HepG2 (cell line): ENCODE results near the gene PRKAG3. TPM values are rescaled to one million over a fixed set of nuclear protein-coding genes. Genes with fewer than 3 reads are reported as not detected.

Source experiments
- BHLHE40 ChIP-seq: IDR thresholded peaks from 2 replicates; pipeline ENCODE4 v1.6.1; 2011; ENCODE audit warnings: low read length, improper control_type of control experiment
- ELF1 ChIP-seq: sonication (generic); formaldehyde crosslinking; IDR thresholded peaks from 2 replicates; pipeline ENCODE4 v1.4.0; 2020; ENCODE audit warnings: missing genetic modification reagents
- FOXP1 ChIP-seq, 2 experiments: fragments of 450-650 bp in 1 of 2; IDR thresholded peaks; 2 replicates each; pipeline ENCODE4 v1.6.1; 2017 to 2018; ENCODE audit warnings: antibody characterized with exemption in 1 of 2
- GATAD2A ChIP-seq: IDR thresholded peaks from 2 replicates; pipeline ENCODE4 v1.6.1; 2016
- HOXA9 ChIP-seq: sonication (generic); formaldehyde crosslinking; IDR thresholded peaks from 2 replicates; pipeline ENCODE4 v1.8.1; 2022; ENCODE audit warnings: missing genetic modification reagents, mild to moderate bottlenecking, moderate library complexity, borderline replicate concordance
- JARID2 ChIP-seq: sonication (generic); formaldehyde crosslinking; IDR thresholded peaks from 2 replicates; pipeline ENCODE4 v1.8.1; 2023; ENCODE audit warnings: missing genetic modification reagents, inconsistent platforms; ENCODE audit not compliant: insufficient replicate concordance
- MAX ChIP-seq: IDR thresholded peaks from 2 replicates; pipeline ENCODE4 v1.6.1; 2012; ENCODE audit warnings: inconsistent platforms
- MTF2 ChIP-seq: sonication (generic); formaldehyde crosslinking; IDR thresholded peaks from 2 replicates; pipeline ENCODE4 v1.5.0; 2020; ENCODE audit warnings: missing genetic modification reagents, borderline replicate concordance
- POLR2AphosphoS5 ChIP-seq: IDR thresholded peaks from 2 replicates; pipeline ENCODE4 v1.6.1; 2012; ENCODE audit warnings: low read depth, low read length
- SAP130 ChIP-seq: IDR thresholded peaks from 2 replicates; pipeline ENCODE4 v1.6.1; 2016; ENCODE audit warnings: low read depth
- SIX4 ChIP-seq: sonication (generic); formaldehyde crosslinking; IDR thresholded peaks from 2 replicates; pipeline ENCODE4 v1.4.0; 2020; ENCODE audit warnings: missing genetic modification reagents
- ZBTB2 ChIP-seq: sonication (generic); formaldehyde crosslinking; IDR thresholded peaks from 2 replicates; pipeline ENCODE4 v1.8.0; 2022; ENCODE audit warnings: low read depth, missing genetic modification reagents
- ZFP62 ChIP-seq: sonication (generic); formaldehyde crosslinking; IDR thresholded peaks from 2 replicates; pipeline ENCODE4 v1.4.0; 2020; ENCODE audit warnings: missing genetic modification reagents
- ZFY ChIP-seq: sonication (generic); formaldehyde crosslinking; IDR thresholded peaks from 2 replicates; pipeline ENCODE4 v1.4.0; 2020; ENCODE audit warnings: missing genetic modification reagents
- ZNF326 ChIP-seq: sonication (generic); formaldehyde crosslinking; IDR thresholded peaks from 2 replicates; pipeline ENCODE4 v1.4.0; 2020; ENCODE audit warnings: missing genetic modification reagents, borderline replicate concordance
- ZNF546 ChIP-seq: sonication (generic); formaldehyde crosslinking; conservative IDR thresholded peaks from 2 replicates; pipeline ENCODE4 v1.8.1; 2023; ENCODE audit warnings: mild to moderate bottlenecking, missing genetic modification reagents
- ZNF574 ChIP-seq: sonication (generic); formaldehyde crosslinking; IDR thresholded peaks from 2 replicates; pipeline ENCODE4 v1.4.0; 2020; ENCODE audit warnings: missing genetic modification reagents
- polyA plus RNA-seq, 8 experiments: library from polyadenylated mRNA; depleted of rRNA in 3 of 8; stranded (reverse) in 7 of 8; unstranded in 1 of 8; fragments of >200 nt; fragmentation: Illumina TruSeq in 4 of 8; extraction: Trizol in 4 of 8; gene quantifications; 2 replicates each; pipeline versions ENCODE4 v1.2.1 to v1.2.3, GENCODE V29; 2011 to 2016; ENCODE audit warnings: low read depth in 4 of 8, missing spikeins in 1 of 8, mixed read lengths in 1 of 8; ENCODE audit not compliant: insufficient read depth in 1 of 8
- total RNA-seq, 5 experiments: library from RNA; depleted of rRNA; stranded (reverse); fragments of >200 nt; fragmentation: Illumina TruSeq; extraction: Trizol; gene quantifications; 2 replicates each; pipeline ENCODE4 v1.2.3, GENCODE V29; 2016; ENCODE audit warnings: low read depth in 1 of 5
- TF ChIP-seq, protein P1 (sequence below): sonication (generic); formaldehyde crosslinking; IDR thresholded peaks from 2 replicates; pipeline ENCODE4 v1.5.0; 2020; ENCODE audit warnings: missing genetic modification reagents
- TF ChIP-seq, protein P2 (sequence below): IDR thresholded peaks from 2 replicates; pipeline ENCODE4 v1.6.1; 2016
- TF ChIP-seq, protein P3 (sequence below): sonication (generic); formaldehyde crosslinking; IDR thresholded peaks from 2 replicates; pipeline ENCODE4 v1.5.1; 2020; ENCODE audit warnings: mild to moderate bottlenecking, moderate library complexity, missing genetic modification reagents
- TF ChIP-seq, protein P4 (sequence below): sonication (generic); formaldehyde crosslinking; IDR thresholded peaks from 2 replicates; pipeline ENCODE4 v1.5.0; 2020; ENCODE audit warnings: missing genetic modification reagents

Gene PRKAG3
- total and polyA plus RNA-seq, 2 of the 13 experiments (the other 11 are each of a cell fraction or from before 2014, with no cell fraction given), result not detected

DNA sequence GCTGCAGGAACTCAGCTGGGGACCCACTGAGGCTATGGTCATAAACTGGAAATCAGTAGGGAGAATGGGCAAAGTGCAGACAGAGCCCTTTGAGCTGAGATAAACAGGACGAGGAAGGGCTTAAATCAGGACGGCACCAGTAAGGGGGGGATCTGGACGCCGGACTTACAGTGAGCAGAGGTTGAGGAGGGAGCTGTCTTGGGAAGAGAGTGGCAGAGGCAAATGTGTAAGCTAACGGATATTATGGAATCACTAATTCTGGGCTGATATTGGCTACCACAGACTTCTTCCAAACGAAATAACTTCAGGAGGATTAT lies 49.1 kb downstream of the PRKAG3 start (continued):
- no peak for TF ChIP-seq ZNF574 (CRISPR knock-in tag)
- TF ChIP-seq ZNF546 (CRISPR knock-in tag), result peak; percentile 22; the same call in 1 of the 2 replicates
- no peak for TF ChIP-seq MAX
- TF ChIP-seq ZFY (CRISPR knock-in tag), result no peak
- TF ChIP-seq ZFP62 (CRISPR knock-in tag), result no peak
- peak; percentile 64 for TF ChIP-seq SAP130 (CRISPR knock-in tag)
- peak; percentile 13; the same call in 1 of the 2 replicates for TF ChIP-seq GATAD2A (CRISPR knock-in tag)
- no peak for TF ChIP-seq FOXP1 (IDR thresholded peaks at IDR 0.05)
- TF ChIP-seq FOXP1 (CRISPR knock-in tag; IDR thresholded peaks at IDR 0.05), result peak; percentile 45; the same call in 1 of the 2 replicates
- no peak for TF ChIP-seq SIX4
- TF ChIP-seq, protein P1, sequence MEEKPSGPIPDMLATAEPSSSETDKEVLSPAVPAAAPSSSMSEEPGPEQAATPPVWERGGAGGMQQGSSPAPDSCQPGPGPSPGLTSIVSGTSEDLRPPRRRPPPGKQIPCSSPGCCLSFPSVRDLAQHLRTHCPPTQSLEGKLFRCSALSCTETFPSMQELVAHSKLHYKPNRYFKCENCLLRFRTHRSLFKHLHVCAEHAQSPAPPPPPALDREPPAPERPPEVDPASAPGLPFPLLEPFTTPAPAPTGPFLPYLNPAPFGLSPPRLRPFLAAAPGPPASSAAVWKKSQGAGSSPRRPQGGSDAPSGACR (CRISPR knock-in tag), result 0 out of 2 replicates have a peak, but pooled peaks have one; percentile 17
- no peak for TF ChIP-seq HOXA9 (CRISPR knock-in tag)
- TF ChIP-seq, protein P2, sequence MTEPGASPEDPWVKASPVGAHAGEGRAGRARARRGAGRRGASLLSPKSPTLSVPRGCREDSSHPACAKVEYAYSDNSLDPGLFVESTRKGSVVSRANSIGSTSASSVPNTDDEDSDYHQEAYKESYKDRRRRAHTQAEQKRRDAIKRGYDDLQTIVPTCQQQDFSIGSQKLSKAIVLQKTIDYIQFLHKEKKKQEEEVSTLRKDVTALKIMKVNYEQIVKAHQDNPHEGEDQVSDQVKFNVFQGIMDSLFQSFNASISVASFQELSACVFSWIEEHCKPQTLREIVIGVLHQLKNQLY, result peak; percentile 53; the same call in 1 of the 2 replicates
- TF ChIP-seq, protein P3, sequence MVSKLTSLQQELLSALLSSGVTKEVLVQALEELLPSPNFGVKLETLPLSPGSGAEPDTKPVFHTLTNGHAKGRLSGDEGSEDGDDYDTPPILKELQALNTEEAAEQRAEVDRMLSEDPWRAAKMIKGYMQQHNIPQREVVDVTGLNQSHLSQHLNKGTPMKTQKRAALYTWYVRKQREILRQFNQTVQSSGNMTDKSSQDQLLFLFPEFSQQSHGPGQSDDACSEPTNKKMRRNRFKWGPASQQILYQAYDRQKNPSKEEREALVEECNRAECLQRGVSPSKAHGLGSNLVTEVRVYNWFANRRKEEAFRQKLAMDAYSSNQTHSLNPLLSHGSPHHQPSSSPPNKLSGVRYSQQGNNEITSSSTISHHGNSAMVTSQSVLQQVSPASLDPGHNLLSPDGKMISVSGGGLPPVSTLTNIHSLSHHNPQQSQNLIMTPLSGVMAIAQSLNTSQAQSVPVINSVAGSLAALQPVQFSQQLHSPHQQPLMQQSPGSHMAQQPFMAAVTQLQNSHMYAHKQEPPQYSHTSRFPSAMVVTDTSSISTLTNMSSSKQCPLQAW (CRISPR knock-in tag), result no peak
- no peak for TF ChIP-seq ZNF326 (CRISPR knock-in tag)
- TF ChIP-seq, protein P4, sequence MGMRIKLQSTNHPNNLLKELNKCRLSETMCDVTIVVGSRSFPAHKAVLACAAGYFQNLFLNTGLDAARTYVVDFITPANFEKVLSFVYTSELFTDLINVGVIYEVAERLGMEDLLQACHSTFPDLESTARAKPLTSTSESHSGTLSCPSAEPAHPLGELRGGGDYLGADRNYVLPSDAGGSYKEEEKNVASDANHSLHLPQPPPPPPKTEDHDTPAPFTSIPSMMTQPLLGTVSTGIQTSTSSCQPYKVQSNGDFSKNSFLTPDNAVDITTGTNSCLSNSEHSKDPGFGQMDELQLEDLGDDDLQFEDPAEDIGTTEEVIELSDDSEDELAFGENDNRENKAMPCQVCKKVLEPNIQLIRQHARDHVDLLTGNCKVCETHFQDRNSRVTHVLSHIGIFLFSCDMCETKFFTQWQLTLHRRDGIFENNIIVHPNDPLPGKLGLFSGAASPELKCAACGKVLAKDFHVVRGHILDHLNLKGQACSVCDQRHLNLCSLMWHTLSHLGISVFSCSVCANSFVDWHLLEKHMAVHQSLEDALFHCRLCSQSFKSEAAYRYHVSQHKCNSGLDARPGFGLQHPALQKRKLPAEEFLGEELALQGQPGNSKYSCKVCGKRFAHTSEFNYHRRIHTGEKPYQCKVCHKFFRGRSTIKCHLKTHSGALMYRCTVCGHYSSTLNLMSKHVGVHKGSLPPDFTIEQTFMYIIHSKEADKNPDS (CRISPR knock-in tag), result peak; percentile 1; the same call in 1 of the 2 replicates
- TF ChIP-seq MTF2 (CRISPR knock-in tag), result 0 out of 2 replicates have a peak, but pooled peaks have one; percentile 4
- 0 out of 2 replicates have a peak, but pooled peaks have one; percentile 6 for TF ChIP-seq BHLHE40
- TF ChIP-seq JARID2 (CRISPR knock-in tag), result peak; percentile 29
- TF ChIP-seq POLR2AphosphoS5, result peak; percentile 41; the same call in 1 of the 2 replicates
- no peak for TF ChIP-seq ZBTB2 (CRISPR knock-in tag)
- TF ChIP-seq ELF1 (CRISPR knock-in tag), result 0 out of 2 replicates have a peak, but pooled peaks have one; percentile 14
